ENCODE measurements around the gene VEGFA.

VEGFA gene

GRCh38 chr6:43769526-43770371 lies at the start of gene VEGFA:
VEGFA (plus strand) TSS chr6:43770211.
- peak; percentile 50 to 84 for DNase-seq

- DNase-seq = no peak
Measured at GRCh38 chr6:43720999-43721398, 49.0 kb upstream of the VEGFA start.

- no peak for DNase-seq
Measured at GRCh38 chr6:43722920-43723545, 47.0 kb upstream of the VEGFA start.

GRCh38 chr6:43723737-43724295 lies 46.2 kb upstream of the VEGFA start:
- peak in 1 of 2 experiments; percentile 10 for DNase-seq

GRCh38 chr6:43724354-43724753 lies 45.7 kb upstream of the VEGFA start:
- DNase-seq = no peak

GRCh38 chr6:43724914-43725642 lies 44.9 kb upstream of the VEGFA start:
- DNase-seq = no peak

- DNase-seq = no peak
Measured at GRCh38 chr6:43725643-43726580, 44.1 kb upstream of the VEGFA start.

GRCh38 chr6:43727634-43728033 lies 42.4 kb upstream of the VEGFA start:
- DNase-seq = no peak

GRCh38 chr6:43728586-43728985 lies 41.4 kb upstream of the VEGFA start:
- DNase-seq = no peak

GRCh38 chr6:43729537-43729936 lies 40.5 kb upstream of the VEGFA start:
- DNase-seq = no peak

- DNase-seq = no peak
Measured at GRCh38 chr6:43730634-43731033, 39.4 kb upstream of the VEGFA start.

GRCh38 chr6:43733471-43734293 lies 36.3 kb upstream of the VEGFA start:
- no peak for DNase-seq

- no peak for DNase-seq
Measured at GRCh38 chr6:43734294-43734665, 35.7 kb upstream of the VEGFA start.

- no peak for DNase-seq
Measured at GRCh38 chr6:43735642-43736199, 34.3 kb upstream of the VEGFA start.

GRCh38 chr6:43736211-43736786 lies 33.7 kb upstream of the VEGFA start:
- DNase-seq = no peak

GRCh38 chr6:43736844-43737243 lies 33.2 kb upstream of the VEGFA start:
- no peak for DNase-seq

GRCh38 chr6:43737272-43738081 lies 32.5 kb upstream of the VEGFA start:
- DNase-seq = no peak

- no peak for DNase-seq
Measured at GRCh38 chr6:43738267-43738676, 31.7 kb upstream of the VEGFA start.

- DNase-seq = no peak
Measured at GRCh38 chr6:43738877-43739641, 31.0 kb upstream of the VEGFA start.
